ENCODE results near the gene SIRT1.

DNA sequence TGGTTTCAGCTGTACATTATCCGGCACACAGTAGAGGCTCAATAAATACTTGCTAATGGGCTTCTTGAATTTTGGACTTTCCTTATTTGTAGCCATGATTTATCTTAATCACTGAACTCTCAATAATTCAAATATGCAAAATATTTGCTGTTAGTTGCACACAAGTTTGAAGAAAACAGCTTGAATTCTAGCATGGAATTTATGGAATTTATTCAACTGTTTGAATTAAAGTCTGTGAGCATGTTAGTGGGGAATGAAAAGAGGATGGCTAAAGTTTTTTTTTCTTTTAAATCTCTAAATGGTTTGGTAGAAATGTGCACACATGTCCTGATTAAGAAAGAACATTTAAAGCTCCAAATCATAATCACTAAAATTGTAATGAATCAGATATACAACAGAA is 42.5 kb downstream of the SIRT1 start:
- TF ChIP-seq, protein P1, sequence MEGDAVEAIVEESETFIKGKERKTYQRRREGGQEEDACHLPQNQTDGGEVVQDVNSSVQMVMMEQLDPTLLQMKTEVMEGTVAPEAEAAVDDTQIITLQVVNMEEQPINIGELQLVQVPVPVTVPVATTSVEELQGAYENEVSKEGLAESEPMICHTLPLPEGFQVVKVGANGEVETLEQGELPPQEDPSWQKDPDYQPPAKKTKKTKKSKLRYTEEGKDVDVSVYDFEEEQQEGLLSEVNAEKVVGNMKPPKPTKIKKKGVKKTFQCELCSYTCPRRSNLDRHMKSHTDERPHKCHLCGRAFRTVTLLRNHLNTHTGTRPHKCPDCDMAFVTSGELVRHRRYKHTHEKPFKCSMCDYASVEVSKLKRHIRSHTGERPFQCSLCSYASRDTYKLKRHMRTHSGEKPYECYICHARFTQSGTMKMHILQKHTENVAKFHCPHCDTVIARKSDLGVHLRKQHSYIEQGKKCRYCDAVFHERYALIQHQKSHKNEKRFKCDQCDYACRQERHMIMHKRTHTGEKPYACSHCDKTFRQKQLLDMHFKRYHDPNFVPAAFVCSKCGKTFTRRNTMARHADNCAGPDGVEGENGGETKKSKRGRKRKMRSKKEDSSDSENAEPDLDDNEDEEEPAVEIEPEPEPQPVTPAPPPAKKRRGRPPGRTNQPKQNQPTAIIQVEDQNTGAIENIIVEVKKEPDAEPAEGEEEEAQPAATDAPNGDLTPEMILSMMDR (IDR thresholded peaks at IDR 0.05; ENCODE audit: insufficient read depth, low read depth, low read length): no peak
- TF ChIP-seq EZH2 (IDR thresholded peaks at IDR 0.05; ENCODE audit: insufficient read depth, low read length): no peak

Data from astrocyte (in vitro differentiated cells and primary cell).